Activated CD4-positive, CD25-positive, alpha-beta regulatory T cell treated with anti-CD3 and anti-CD28 coated beads, Interleukin-2, amount 50 U/mL, for 24 hours (primary cell): ENCODE measurements around the gene MIOX.
"Not testable (repeated sequence)": the region's sequence is repeated elsewhere in the genome, so short reads cannot be mapped to it uniquely, and the experiment has no call there.

Experiments used
- ATAC-seq, 2 donors: fragments of 150-1000 bp; cut with Tn5 transposase; one replicate each; pipeline ENCODE4 v1.10.0; 2021; ENCODE audit warnings: mild to moderate bottlenecking in 1 of 2, moderate library complexity in 1 of 2

The MIOX gene

DNA sequence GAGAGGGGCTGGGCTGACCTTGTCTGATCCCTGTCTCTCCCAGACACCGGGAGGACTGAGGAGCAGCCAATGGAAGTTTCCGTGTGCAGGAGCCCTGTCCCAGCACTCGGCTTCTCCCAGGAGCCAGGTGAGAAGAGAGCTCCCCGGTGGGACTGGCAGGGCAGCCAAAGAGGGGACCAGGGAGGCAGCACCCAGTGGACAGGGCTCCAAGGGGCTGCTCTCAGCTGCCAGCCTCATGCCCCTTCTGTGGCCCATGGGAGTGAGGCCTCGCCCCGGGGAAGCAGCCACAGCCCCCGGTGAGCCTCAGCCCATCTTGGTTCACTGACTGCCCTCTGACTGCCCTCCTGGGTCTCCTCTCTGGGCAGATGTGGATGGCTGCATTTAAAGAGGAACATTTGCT lies 31.9 kb downstream of the MIOX start:
- no peak for ATAC-seq

DNA sequence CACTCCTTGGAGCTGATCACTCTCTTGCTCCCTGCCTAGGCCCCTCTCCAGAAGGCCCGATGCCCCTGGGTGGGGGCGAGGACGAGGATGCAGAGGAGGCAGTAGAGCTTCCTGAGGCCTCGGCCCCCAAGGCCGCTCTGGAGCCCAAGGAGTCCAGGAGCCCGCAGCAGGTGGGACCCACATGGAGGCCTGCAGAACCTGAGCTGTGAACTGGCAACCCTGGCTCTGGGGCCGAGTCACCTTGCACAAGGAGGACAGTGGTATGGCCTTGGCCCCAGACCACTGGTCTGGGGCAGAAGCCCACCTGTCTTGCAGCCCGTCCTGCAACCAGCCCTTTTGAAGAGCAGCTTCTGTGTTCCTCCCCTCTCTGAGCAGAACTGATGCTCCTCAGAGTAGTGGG lies 32.5 kb downstream of the MIOX start:
- no peak for ATAC-seq

DNA sequence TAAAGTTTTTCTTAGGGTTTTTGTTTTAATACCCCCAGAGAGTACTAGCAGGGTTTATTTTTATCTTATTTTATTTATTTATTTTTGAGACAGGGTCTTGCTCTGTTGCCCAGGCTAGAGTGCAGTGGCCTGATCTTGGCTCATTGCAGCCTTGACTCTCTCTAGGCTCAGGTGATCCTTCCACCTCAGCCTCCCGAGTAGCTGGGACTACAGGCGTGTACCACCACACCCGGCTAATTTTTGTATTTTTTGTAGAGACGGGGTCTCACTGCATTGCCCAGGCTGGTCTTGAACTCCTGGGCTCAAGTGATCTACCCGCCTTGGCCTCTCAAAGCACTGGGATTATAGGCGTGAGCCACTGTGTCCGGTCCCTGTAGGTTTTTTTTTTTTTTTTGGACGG lies 33.5 kb downstream of the MIOX start:
- ATAC-seq: not testable (repeated sequence)

DNA sequence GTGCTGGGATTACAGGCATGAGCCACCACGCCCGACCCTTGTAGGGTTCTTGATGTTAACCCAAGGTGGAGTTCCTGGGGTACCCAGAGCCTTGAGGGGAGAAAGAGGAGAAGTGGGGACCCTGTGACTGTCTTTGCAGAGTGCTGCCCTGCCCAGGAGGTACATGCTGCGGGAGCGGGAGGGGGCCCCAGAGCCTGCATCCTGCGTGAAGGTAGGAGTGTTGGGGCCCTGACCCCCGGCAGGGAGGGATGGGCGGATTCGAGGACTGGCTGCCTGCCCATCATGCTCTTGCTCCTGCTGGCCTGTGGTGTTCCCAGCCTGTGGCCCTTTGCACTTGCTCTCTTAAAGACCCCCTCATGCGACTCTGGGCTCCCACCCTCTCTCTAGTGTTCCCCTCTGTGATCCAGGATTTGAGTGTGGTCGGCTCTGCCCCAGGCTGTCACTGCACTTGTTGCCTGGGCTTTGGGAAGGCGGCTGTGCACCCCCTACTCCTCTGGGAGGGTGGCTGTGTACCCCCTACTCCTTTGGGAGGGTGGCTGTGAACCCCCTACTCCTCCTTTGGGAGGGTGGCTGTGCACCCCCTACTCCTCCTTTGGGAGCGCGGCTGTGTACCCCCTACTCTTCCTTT lies 34.3 kb downstream of the MIOX start:
- ATAC-seq: no peak

DNA sequence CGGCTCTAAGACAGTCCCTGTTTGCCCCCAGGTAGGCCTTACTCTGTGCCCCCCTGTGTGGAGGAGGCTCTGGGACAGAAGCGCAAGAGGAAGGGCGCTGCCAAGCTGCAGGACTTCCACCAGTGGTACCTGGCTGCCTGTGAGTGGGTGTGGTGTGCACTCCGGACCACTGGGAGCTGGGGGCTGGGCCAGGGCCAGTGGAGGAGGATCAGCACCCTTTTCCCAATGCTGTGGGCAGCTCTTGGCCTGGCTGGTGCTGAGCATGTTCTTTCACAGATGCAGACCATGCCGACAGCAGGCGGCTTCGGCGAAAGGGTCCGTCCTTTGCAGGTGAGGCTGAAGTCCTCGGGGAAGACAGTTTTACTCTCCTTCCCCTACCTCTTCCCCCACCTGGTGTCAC lies 35.1 kb downstream of the MIOX start:
- no peak for ATAC-seq

DNA sequence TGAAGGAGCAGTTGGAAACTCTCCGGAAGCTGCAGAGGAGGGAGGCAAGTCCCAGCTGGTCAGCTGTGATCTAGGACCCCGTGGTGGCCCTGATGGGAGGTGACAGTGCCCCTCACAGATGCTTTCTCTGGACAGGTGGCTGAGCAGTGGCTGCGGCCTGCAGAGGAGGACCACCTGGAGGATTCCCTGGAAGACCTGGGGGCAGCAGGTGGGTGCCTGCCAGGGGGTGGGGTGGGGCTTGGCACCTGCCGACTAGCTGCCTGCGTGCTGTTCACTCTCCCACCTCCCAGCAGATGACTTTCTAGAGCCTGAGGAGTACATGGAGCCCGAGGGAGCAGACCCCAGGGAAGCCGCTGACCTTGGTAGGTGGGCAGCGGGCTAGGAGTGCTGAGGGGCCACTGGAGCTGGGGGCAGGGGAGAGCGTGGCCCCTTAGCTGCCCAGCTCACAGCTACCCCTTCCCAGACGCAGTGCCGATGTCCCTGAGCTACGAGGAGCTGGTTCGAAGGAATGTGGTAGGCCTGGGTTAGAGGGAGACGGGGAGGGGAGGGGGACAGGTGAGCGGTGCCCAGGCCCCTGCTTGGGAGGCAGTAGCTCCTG lies 35.6 kb downstream of the MIOX start:
- ATAC-seq: no peak

DNA sequence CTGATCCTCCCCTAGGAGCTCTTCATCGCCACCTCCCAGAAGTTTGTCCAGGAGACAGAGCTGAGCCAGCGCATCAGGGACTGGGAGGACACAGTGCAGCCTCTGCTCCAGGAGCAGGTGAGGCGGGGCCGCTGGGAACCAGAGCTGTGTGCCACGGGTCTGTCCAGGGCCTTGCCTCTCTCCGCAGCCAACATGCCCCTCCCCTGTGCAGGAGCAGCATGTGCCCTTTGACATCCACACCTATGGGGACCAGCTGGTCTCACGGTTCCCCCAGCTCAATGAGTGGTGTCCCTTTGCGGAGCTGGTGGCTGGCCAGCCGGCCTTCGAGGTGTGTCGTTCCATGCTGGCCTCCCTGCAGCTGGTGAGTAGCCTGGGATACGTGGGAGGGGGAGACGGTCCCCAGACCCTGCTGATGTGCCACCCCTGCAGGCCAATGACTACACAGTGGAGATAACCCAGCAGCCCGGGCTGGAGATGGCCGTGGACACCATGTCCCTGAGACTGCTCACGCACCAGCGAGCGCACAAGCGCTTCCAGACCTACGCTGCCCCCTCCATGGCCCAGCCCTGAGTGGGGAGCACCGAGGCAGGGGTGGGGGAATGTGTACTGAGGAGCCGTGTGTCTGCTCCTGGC lies 36.3 kb downstream of the MIOX start:
- ATAC-seq: no peak

DNA sequence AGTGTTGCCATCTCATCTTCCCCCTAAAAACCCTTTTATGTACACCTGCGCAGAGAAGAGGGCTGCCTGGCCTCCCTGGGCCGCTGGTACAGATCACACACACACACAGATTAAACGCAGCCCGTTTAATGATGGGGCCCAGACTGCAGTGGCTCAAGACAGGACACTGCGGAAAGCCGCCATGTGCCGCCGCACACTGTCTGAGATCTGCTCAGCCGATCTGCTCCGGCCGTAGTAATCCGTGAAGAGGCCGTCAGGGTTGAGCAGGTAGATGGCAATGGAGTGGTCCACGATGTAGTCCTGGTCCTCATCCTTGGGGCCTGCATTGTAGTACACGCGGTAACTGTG lies 36.8 kb downstream of the MIOX start:
- no peak for ATAC-seq

DNA sequence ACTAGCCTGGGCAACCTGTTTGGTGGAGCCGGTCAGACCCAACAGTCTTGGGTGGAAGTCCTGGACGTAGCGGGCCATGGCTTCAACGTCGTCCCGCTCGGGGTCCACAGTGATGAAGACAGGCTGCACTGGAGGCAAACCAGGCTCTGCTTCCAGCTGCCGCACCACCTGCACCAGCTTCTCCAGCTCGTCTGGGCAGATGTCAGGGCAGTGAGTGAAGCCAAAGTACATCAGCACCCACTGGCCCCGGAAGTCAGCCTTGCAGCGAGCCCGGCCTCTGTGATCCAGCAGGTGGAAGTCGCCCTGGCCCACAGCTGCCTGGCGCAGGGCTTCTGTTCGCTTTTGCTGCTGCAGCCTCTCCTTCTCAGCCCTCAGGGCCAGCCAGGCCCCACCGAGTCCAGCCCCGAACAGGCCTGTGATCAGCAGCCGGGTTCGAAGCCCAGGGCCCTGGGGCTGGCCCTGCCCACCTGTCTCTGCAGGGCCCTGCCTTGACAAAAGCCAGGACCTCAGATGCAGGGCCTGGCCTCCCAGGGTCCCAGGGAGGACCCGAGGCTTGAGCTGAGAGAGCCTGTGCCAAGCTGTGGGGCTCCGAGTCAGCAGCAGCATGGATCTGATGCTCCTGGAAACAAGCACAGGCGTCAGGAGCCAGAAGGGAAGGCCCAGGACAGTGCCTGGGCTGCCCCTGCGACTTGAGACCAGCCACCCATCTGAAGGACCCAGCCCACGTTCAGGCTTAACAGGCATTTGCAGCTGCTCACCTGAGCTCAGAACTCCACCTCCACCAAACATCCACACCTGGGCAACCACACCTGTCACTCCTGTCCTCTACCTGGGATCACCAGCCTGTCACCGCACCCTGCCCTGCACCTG lies 37.4 kb downstream of the MIOX start:
- no peak for ATAC-seq

DNA sequence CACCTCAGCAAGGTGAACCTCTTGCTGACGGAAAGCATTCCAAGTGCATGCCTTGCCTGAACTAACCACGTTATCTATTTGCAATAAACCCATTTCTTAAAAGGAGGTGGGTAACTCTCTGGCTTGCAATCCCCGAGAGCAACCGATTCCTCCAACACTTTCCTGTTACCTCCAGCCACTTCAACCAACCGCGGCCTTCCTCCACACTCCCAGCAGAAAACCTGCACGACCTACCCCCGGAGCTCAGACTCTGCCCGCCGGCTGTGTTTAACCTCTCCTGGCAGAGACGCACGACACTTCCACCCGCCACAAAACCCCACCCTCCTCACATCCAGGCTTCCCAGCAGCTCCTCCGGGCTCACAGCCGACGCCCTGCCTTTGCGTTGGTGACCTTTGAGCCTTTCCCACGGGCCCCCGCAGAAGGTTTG lies 38.0 kb downstream of the MIOX start:
- ATAC-seq: no peak

DNA sequence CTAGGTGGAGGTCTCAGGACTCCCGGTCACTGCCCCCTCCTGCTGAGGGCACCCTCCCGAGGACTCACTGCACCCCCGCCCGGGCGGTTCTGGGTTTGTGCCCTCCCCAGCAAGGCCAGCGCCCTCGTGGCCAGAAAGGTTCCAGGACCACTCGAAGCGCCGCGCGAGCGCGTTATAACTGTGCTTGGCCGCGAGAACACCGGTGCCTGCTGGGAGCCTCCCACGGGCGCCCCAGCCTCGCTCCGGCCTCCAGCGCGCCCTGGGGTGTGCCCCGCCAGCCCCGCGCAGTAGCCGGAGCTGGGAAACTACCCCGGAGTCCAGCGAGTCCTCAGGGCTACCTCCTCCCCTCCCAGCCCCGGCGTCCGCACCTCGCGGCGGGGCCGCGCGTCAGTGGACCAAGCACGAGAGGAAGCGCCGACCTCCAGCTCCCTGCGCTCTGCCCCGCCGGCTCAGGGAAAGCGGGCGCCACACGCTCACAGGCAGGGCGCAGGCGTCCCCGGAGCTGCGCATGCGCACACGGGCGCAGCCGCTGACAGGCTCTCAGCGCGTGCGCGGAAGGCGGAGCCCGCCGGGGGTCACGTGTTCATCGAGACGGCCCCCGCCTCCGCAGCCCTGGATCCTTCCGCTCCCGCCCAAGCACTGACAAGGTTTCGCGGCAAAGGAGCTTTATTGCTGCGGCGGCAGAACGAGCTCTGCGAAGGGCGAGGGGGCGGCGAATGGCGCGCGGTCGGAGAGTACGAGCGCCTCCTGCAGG lies 38.6 kb downstream of the MIOX start, which contains the start of gene SCO2:
Gene SCO2 (minus strand): TSS at position 495 of the 754 bp plus-strand sequence. CDS start 1,187 bp downstream, outside the sequence.
- ATAC-seq: peak; percentile 53 to 58

DNA sequence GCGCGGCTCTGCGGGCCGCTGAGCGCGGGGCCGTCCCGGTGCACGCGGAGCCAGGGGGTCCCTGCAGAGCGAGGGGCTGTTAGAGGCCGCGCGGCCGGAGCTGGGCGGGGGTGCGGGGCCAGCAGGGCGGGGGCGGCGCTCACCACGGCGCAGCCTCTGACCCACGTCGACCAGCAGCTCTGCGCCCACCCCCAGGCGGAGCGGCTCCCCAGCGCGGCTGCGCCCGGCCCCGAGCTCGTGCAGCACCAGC lies 39.1 kb downstream of the MIOX start:
- ATAC-seq: no peak

DNA sequence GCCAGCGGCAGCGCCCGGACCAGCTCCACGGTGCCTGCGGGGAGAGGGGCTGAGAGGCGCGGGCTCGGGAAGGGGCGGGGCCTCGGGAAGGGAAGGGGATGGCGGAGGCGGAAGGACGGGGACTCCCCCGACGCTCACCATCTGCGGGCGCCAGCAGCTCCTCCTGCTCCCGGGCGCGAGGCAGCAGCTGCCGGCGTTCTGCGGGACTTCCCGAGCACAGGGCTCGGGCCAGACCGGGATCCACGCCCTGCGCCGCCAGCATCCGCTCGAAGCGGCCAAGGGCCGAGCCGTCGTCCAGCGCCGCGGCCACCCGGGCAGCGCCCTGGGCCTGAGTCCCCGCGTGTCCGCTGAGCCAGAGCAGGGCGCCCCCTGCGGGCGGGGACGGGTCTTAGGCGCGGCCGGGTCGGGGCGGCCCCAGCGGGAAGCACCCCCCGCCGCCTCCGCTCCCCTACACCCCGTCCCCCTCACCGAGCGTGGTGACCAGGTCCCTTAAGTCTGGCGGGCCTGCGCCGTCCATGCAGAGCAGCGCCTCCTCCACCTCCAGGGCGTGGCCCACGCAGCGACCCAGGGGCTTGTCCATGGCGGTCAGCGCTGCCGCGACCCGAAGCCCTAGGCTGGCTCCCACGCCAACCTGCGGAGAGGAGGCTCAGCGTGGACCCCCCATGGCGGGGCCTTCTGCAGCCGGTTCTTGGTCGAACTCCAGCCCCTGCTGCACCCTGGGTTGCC lies 39.6 kb downstream of the MIOX start:
- ATAC-seq: peak; percentile 28 to 33

DNA sequence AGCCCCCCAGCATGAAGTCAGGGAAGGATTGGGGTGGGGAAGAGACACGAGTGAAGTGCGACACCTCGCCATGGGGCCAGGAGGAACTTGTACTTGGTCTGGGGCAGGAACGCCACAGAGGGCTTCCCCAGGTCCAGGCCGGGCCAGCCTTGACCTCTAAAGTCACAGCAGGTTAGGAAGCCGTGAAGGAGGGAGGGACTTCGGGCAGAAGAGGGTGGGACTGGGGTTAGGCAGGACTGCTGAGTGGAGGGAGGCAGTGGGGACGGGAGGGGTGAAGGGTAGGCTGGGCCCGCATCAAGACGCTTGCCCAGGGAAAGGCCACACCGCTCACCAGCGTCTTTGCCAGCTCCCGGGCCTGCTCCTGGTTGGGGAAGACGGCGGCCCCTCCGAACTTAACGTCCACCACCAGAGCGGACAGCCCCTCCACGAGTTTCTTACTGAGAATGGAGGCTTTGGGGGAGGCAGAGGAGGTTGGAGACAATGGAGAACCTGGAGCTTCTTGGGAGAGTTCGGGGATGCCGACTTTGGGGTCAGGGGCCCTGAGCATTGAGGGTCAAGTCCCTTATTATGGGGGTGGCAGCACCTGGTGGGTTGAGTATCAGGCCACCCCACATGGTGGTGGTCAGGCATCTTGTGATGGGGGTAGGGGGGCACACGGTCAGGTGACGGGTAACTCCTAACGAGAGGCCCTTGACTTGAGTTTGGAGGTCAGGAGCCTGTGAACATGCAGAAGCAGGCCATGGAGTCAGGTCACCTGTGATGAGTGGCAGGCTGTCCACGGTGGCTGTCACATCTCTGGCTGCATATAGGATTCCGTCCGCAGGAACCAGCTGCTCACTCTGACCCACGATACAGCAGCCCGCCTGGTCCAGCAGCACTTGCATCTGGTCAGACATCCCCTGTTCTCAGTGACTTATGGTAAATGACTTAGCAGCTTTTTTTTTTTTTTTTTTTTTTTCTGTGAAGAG lies 40.5 kb downstream of the MIOX start:
- peak in 1 of 2 donors; percentile 3 for ATAC-seq

DNA sequence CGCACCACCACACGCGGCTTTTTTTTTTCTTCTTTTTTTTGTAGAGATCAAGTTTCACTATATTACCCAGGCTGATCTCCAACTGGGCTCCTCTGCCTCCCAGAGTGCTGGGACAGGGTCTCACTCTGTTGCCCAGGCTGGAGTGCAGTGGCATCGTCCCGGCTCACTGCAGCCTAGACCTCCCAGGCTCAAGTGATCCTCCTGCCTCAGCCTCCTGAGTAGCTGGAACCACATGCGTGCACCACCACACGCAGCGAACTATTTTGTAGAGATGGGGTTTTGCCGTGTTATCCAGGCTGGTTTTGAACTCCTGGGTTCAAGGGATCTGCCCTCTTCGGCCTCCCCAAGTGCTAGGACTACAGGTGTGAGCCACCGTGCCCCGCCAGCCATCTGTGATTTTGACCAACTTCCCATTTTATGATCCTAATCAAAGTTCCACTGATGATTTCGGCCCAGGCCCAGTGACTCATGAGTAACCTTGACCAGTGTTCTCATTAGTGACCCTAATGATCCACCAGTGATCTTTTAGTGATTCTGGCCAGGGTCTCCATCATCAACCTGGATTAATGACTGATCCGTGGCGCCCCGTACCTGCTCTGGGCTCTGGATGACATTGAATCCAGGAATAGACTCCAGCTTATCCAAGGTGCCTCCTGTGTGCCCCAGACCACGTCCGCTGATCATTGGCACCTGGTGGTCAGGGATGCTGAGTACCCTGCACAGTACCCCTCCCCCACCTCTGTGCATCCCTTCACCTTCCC lies 41.4 kb downstream of the MIOX start:
- ATAC-seq: no peak

DNA sequence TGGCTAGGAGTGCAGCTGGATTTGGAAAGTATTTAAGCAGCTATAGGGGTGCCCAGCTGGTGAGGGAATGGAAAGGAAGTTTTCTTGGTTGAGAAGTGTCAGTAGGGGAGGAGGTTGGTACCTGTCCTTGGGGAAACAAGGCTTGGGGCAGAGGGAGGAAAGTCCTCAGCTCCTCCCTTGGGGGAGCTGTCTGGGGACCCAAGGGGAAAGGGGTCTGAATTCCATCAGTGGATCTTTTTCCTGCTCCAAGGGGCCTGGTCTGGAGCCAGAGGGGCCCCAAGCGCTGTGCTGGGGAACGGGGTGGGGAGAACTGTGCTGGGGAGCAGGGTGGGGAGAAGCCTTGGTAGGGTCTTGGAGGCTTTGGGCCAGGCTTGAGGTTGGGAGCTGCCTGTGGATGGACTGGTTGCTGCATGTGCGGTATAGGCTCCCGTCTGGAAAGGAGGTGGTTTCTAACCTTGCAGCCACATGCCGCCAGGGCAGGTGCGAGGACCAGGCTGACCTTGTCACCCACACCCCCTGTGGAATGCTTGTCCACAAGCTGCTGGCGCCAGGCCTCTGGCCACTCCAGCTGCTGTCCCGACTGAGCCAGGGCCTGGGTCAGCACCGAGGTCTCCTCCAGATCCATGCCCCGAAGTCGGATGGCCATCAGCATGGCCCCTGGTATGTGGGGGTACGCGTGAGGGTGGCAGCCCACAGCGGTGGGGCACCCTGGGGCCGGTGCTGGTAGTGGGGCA lies 42.2 kb downstream of the MIOX start:
- ATAC-seq: no peak

DNA sequence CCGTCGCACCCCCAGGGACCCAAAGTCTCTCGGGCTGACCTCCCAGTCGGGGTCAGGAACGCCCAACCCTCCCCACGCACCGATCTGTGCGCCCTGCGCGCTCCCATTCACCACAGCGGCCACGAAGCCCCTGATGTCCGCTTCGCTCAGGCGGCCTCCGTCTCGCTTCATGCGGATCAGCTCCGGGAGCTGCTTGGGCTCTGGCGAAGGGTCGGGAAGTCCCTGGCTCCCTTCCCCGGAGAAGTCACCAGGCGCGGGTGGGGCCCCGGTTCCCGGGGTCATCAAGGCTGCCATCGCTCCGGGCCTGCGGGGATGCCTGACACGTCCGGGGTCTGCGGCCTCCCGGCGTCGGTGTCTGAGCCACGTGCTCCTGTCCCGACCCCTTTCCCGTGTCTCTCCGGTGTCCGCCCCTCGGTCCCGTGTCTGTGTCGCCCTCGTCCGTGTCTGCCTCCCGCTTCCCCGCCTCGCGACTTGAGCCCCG lies 42.8 kb downstream of the MIOX start:
- ATAC-seq: no peak

DNA sequence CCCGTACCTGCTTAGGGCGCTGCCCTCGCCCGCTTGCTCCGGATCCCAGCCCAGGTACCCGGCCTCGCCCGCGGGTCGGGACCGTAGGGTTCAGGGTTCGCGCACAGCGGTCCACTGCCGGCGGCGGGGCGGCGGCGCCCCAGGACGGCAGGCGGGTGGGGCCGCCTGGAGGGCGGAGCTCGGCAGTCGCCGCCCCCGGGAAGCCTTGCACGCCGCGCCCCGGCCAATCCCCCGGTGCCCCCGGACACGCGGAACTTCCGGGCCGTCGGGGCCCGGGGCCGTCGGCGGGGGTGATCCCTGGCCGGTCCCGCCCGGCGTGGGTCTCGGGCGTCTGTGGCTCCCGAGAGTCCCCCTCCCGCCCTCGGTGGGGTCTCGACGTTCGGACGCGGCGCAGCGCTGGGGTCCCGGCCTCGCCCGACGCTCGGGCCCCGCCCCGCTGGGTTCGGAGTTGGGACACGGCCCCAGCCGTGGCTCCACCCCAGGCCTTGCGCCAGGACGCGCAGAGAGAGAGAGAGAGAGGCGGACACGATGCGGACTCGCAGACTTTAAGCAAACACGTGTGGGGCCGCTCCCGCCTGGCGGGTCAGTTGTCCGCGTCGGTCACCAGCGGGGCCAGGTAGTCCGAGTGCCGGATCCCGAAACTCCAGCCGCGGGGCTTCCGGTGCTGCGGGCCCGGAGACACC lies 43.4 kb downstream of the MIOX start, which contains the start of gene TYMP:
Gene TYMP (minus strand): TSS at position 116 of the 683 bp plus-strand sequence. CDS start 303 bp downstream, outside the sequence.
- peak; percentile 18 to 26 for ATAC-seq

DNA sequence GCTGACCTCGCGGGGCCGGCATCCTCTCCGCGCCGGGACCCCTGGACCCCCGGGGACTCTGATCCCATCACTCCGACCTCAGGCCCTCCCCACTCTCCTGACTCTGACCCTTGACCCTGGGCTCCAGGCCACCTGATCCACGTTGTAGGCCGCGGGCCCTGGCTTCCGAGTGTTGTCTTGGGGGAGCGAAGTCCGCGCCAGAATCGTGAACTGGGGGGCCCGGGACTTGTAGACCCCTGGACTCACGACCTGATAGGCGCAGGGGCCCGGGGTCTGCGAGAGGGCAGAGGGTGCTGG lies 43.9 kb downstream of the MIOX start:
- peak in 1 of 2 donors; percentile 1 for ATAC-seq
